ENCODE measurements around the gene POLA1. TPM values are rescaled to one million over a fixed set of nuclear protein-coding genes. Genes with fewer than 3 reads are reported as not detected.
A peak's percentile ranks its signal among the peaks of the same experiment; 100 is the strongest.

The POLA1 gene
- total and polyA plus RNA-seq, 2 donors from 2014 or later, result 2.2 to 9.7 TPM

DNA sequence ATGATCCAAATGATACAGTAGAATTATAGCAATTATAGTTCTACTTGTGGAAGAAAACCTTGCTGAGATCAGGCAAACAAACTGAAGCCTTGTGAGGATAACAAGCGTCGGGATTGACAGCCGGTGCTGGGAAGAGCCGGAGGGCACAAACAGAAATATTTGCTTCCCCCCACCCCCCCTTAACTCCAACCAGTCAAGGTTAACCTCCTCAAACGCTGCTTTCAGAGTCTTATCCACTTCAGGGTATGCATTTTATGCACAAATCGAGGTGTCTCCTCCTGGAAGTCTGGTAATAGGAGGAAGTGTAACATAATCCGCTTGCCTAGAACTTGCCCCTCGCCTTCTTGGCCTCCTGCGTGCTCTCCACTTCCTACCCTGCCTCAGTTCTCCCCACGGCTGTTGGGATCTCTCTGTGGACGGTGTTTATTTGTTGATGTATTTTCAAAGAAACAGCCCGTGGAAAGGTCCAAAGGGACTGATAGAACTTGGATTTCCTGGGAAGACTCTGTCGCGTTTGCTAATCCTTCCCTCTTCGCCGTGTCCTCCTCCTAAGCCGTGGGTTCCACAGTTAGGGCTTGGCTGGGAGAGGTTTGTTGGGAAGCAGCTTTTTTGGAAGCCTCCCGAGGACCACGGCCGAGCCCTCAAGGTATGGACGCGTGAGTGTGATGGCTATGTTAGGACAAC lies 326.1 kb downstream of the POLA1 start:
- DNase-seq, result no peak
- no peak overlapping the region for H3K9ac ChIP-seq (ENCODE audit: low read length in 3 of 3)
- intact Hi-C loops (cut with DNase I), result no loop called here
- H3K27ac ChIP-seq (ENCODE audit: low read depth in 2 of 2, low read length in 2 of 2), result no peak overlapping the region
- peaks cover 71% of the 10 kb centered on the region for H3K27me3 ChIP-seq (ENCODE audit: control insufficient read depth, insufficient read depth, low read length)
- TF ChIP-seq, protein P1, sequence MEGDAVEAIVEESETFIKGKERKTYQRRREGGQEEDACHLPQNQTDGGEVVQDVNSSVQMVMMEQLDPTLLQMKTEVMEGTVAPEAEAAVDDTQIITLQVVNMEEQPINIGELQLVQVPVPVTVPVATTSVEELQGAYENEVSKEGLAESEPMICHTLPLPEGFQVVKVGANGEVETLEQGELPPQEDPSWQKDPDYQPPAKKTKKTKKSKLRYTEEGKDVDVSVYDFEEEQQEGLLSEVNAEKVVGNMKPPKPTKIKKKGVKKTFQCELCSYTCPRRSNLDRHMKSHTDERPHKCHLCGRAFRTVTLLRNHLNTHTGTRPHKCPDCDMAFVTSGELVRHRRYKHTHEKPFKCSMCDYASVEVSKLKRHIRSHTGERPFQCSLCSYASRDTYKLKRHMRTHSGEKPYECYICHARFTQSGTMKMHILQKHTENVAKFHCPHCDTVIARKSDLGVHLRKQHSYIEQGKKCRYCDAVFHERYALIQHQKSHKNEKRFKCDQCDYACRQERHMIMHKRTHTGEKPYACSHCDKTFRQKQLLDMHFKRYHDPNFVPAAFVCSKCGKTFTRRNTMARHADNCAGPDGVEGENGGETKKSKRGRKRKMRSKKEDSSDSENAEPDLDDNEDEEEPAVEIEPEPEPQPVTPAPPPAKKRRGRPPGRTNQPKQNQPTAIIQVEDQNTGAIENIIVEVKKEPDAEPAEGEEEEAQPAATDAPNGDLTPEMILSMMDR (IDR thresholded peaks at IDR 0.05; ENCODE audit: borderline replicate concordance, extremely low read depth, insufficient read depth), result no peak
- H3K4me1 ChIP-seq (ENCODE audit: control insufficient read depth in 2 of 3, insufficient read depth in 2 of 3, low read depth in 1 of 3, low read length in 3 of 3), result no peaks in the 10 kb centered on the region
- no peak overlapping the region for H3K4me3 ChIP-seq (ENCODE audit: low read length in 3 of 3)
- H3K36me3 ChIP-seq (ENCODE audit: control insufficient read depth in 2 of 3, insufficient read depth in 3 of 3, low read length in 3 of 3), result no peaks in the 10 kb centered on the region
- FAIRE-seq, result no peak
- H3K9me3 ChIP-seq (ENCODE audit: control insufficient read depth in 2 of 3, insufficient read depth in 1 of 3, low read length in 3 of 3), result no peaks in the 10 kb centered on the region

DNA sequence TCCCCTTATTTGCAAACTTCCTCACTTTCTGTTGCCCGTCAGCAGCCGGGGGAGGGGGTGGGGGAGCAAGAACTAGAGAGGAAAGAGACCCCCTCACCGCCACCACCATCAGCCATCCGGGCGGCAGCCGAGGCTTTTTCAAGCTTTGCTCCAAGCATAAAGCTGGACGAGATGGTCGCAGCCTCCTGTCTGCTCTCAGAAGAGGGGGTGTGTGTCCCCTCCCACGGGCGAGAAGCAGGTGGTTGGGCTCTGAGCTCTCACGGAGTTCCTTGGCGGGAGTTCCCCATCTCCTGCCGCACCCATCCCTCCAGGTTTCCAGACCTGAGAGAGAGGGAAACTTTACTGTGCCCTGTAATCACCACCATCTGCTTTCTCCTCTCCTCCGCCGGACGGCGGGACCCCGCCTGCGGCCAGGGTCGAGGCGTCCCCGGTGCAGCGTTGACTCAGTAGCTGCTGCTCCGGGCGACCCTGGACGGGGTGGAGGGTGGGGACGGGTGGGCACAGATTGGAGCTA lies 326.7 kb downstream of the POLA1 start:
- H3K4me3 ChIP-seq (ENCODE audit: low read length in 3 of 3), result no peak overlapping the region
- FAIRE-seq, result no peak

GRCh38 chrX:25020905-25021449 lies 327.3 kb downstream of the POLA1 start:
- no peak for FAIRE-seq
- no peaks in the 10 kb centered on the region for H3K4me1 ChIP-seq (ENCODE audit: control insufficient read depth in 2 of 3, insufficient read depth in 2 of 3, low read depth in 1 of 3, low read length in 3 of 3)
- TF ChIP-seq, protein P1 (IDR thresholded peaks at IDR 0.05; ENCODE audit: borderline replicate concordance, extremely low read depth, insufficient read depth), result peak; percentile 24
- H3K4me3 ChIP-seq (ENCODE audit: low read length in 3 of 3), result no peak overlapping the region
- intact Hi-C loops (cut with DNase I), result no loop called here
- H3K27ac ChIP-seq (ENCODE audit: low read depth in 2 of 2, low read length in 2 of 2), result no peak overlapping the region
- no peaks in the 10 kb centered on the region for H3K9me3 ChIP-seq (ENCODE audit: control insufficient read depth in 2 of 3, insufficient read depth in 1 of 3, low read length in 3 of 3)
- DNase-seq, result peak in 2 of 5 donors; percentile 51 to 53
- no peaks in the 10 kb centered on the region for H3K36me3 ChIP-seq (ENCODE audit: control insufficient read depth in 2 of 3, insufficient read depth in 3 of 3, low read length in 3 of 3)
- H3K9ac ChIP-seq (ENCODE audit: low read length in 3 of 3), result no peak overlapping the region
- H3K27me3 ChIP-seq (ENCODE audit: control insufficient read depth, insufficient read depth, low read length), result peaks cover 73% of the 10 kb centered on the region

More for the DNA sequence above, 326.7 kb downstream of the POLA1 start:
- intact Hi-C loops (cut with DNase I), result no loop called here
- H3K4me1 ChIP-seq (ENCODE audit: control insufficient read depth in 2 of 3, insufficient read depth in 2 of 3, low read depth in 1 of 3, low read length in 3 of 3), result no peaks in the 10 kb centered on the region
- no peaks in the 10 kb centered on the region for H3K36me3 ChIP-seq (ENCODE audit: control insufficient read depth in 2 of 3, insufficient read depth in 3 of 3, low read length in 3 of 3)
- peaks cover 69% of the 10 kb centered on the region for H3K27me3 ChIP-seq (ENCODE audit: control insufficient read depth, insufficient read depth, low read length)
- no peak overlapping the region for H3K9ac ChIP-seq (ENCODE audit: low read length in 3 of 3)
- DNase-seq, result no peak
- no peaks in the 10 kb centered on the region for H3K9me3 ChIP-seq (ENCODE audit: control insufficient read depth in 2 of 3, insufficient read depth in 1 of 3, low read length in 3 of 3)
- TF ChIP-seq, protein P1 (IDR thresholded peaks at IDR 0.05; ENCODE audit: borderline replicate concordance, extremely low read depth, insufficient read depth), result no peak
- no peak overlapping the region for H3K27ac ChIP-seq (ENCODE audit: low read depth in 2 of 2, low read length in 2 of 2)

Data from kidney (tissue), 14 donors.